ENCODE measurements around the gene EDC3.
"Not testable (repeated sequence)": the region's sequence is repeated elsewhere in the genome, so short reads cannot be mapped to it uniquely, and the experiment has no call there.

EDC3 gene

GRCh38 chr15:74646480-74646879 is 49.3 kb downstream of the EDC3 start:
- DNase-seq, result no peak

- DNase-seq, result no peak
These were observed 52.1 kb downstream of the EDC3 start for GRCh38 chr15:74643665-74644204.

- no peak for DNase-seq
These were observed 52.8 kb downstream of the EDC3 start for GRCh38 chr15:74642734-74643664.

- no peak for DNase-seq
These were observed 53.5 kb downstream of the EDC3 start for GRCh38 chr15:74642348-74642733.

- DNase-seq, result no peak
These were observed 54.7 kb downstream of the EDC3 start for GRCh38 chr15:74641151-74641550.

- no peak for DNase-seq
These were observed 58.8 kb downstream of the EDC3 start for GRCh38 chr15:74636984-74637383.

- DNase-seq, result peak; percentile 37 to 72 (median 58)
These were observed 60.6 kb downstream of the EDC3 start for GRCh38 chr15:74635228-74635627.

GRCh38 chr15:74633781-74634180 is 62.0 kb downstream of the EDC3 start:
- DNase-seq, result no peak

GRCh38 chr15:74632601-74633000 is 63.2 kb downstream of the EDC3 start:
- no peak for DNase-seq

- peak in 3 of 5 donors; percentile 28 to 58 (median 34) for DNase-seq
These were observed 63.8 kb downstream of the EDC3 start for GRCh38 chr15:74631935-74632560.

GRCh38 chr15:74631408-74631807 is 64.4 kb downstream of the EDC3 start:
- no peak for DNase-seq

- DNase-seq, result no peak
These were observed 64.8 kb downstream of the EDC3 start for GRCh38 chr15:74631087-74631385.

GRCh38 chr15:74630284-74631086 is 65.3 kb downstream of the EDC3 start:
- DNase-seq, result no peak

GRCh38 chr15:74629696-74630095 is 66.1 kb downstream of the EDC3 start:
- DNase-seq, result not testable (repeated sequence)

- no peak for DNase-seq
These were observed 66.9 kb downstream of the EDC3 start for GRCh38 chr15:74628949-74629348.

- no peak for DNase-seq
These were observed 67.6 kb downstream of the EDC3 start for GRCh38 chr15:74628199-74628598.

GRCh38 chr15:74627766-74628165 is 68.1 kb downstream of the EDC3 start:
- no peak for DNase-seq

- no peak for DNase-seq
These were observed 68.8 kb downstream of the EDC3 start for GRCh38 chr15:74626752-74627692.

- no peak for DNase-seq
These were observed 69.5 kb downstream of the EDC3 start for GRCh38 chr15:74626336-74626735.

- DNase-seq, result no peak
These were observed 70.1 kb downstream of the EDC3 start for GRCh38 chr15:74625693-74626092.

GRCh38 chr15:74624020-74624602 is 71.7 kb downstream of the EDC3 start:
- DNase-seq, result no peak

- DNase-seq, result no peak
These were observed 73.1 kb downstream of the EDC3 start for GRCh38 chr15:74622758-74623157.
